CD4-positive, alpha-beta T cell treated with Interleukin-4 for 4 hours (primary cell): ENCODE results near the gene ASH1L.

Source experiments
- DNase-seq: peaks from one replicate; pipeline ENCODE4 v3.0.0-alpha.2; 2020

ASH1L gene

GRCh38 chr1:155325603-155325893 is 237.1 kb downstream of the ASH1L start:
- no peak for DNase-seq

GRCh38 chr1:155324717-155325602 is 237.6 kb downstream of the ASH1L start:
- no peak for DNase-seq

GRCh38 chr1:155324037-155324716 is 238.4 kb downstream of the ASH1L start:
- peak; percentile 88 for DNase-seq

GRCh38 chr1:155323729-155324036 is 238.9 kb downstream of the ASH1L start:
- DNase-seq, result peak; percentile 82

- DNase-seq, result peak; percentile 63
Measured at GRCh38 chr1:155322953-155323728, 239.5 kb downstream of the ASH1L start.

- no peak for DNase-seq
Measured at GRCh38 chr1:155322571-155322952, 240.0 kb downstream of the ASH1L start.

GRCh38 chr1:155321639-155322503 is 240.7 kb downstream of the ASH1L start:
- no peak for DNase-seq

- peak; percentile 57 for DNase-seq
Measured at GRCh38 chr1:155320661-155321617, 241.7 kb downstream of the ASH1L start, which contains the start of gene RUSC1. RUSC1 (plus strand) TSS chr1:155320894; CDS start chr1:155321774, 880 bp downstream.

GRCh38 chr1:155320252-155320651 is 242.4 kb downstream of the ASH1L start:
- no peak for DNase-seq

- no peak for DNase-seq
Measured at GRCh38 chr1:155319536-155319935, 243.1 kb downstream of the ASH1L start.

GRCh38 chr1:155318082-155318481 is 244.5 kb downstream of the ASH1L start:
- no peak for DNase-seq

- DNase-seq, result no peak
Measured at GRCh38 chr1:155316922-155317321, 245.7 kb downstream of the ASH1L start.

- DNase-seq, result no peak
Measured at GRCh38 chr1:155313261-155313660, 249.3 kb downstream of the ASH1L start.

GRCh38 chr1:155309423-155310021 is 253.1 kb downstream of the ASH1L start:
- no peak for DNase-seq

- peak; percentile 98 for DNase-seq
Measured at GRCh38 chr1:155308493-155309422, 253.8 kb downstream of the ASH1L start, which contains the start of gene FDPS. FDPS (plus strand) TSS chr1:155308866; CDS start chr1:155309790, 924 bp downstream.

- DNase-seq, result no peak
Measured at GRCh38 chr1:155307247-155307740, 255.3 kb downstream of the ASH1L start.

- DNase-seq, result no peak
Measured at GRCh38 chr1:155305881-155306391, 256.7 kb downstream of the ASH1L start.

GRCh38 chr1:155304558-155305063 is 258.0 kb downstream of the ASH1L start:
- no peak for DNase-seq

- no peak for DNase-seq
Measured at GRCh38 chr1:155301342-155301841, 261.2 kb downstream of the ASH1L start, which contains the start of gene PKLR. PKLR (minus strand) TSS chr1:155301438; CDS start chr1:155301395, 43 bp downstream.
